Stimulated activated CD4-positive, alpha-beta T cell treated with anti-CD3 and anti-CD28 coated beads, Interleukin-4, amount 100 ng/mL, for 24 hours (primary cell): Measurements from ENCODE around the gene FRYL.
"Not testable (repeated sequence)": the region's sequence is repeated elsewhere in the genome, so short reads cannot be mapped to it uniquely, and the experiment has no call there.

ENCODE experiments used
- DNase-seq: peaks from one replicate; pipeline ENCODE4 v3.0.0-alpha.2; 2020

FRYL gene

DNA sequence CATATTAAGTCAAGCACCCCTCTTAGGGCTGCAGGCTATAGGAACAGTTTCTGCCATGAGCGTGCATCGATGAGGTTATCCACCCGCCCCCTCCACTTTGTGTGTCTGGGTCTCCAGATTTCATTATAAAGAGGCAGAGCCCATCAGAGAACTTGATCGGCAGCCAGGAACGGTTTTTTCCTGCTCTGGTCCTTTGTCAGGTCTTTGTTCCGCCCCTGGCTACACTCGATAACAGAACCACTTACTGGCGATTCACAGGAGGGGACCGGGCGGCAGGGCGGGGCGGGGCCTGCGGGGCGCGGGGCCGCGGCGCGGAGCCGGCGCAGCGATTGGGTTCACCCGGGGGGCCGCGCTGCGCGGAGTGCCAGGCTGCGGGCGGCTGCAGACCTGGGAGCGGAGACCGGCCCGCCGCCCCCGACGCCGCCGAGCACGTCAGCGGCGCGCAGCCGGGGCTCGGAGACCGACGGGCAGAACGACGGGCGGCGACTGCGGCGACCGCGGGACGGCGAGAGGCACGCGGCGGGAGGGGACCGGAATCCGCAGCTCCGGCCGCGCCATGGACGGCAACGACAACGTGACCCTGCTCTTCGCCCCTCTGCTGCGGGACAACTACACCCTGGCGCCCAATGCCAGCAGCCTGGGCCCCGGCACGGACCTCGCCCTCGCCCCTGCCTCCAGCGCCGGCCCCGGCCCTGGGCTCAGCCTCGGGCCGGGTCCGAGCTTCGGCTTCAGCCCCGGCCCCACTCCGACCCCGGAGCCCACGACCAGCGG is 296.9 kb downstream of the FRYL start, which contains the start of gene SLC10A4:
Gene SLC10A4, plus strand, starts transcription at position 338 of the 771 bp plus-strand sequence. Its CDS starts 219 bp downstream, at position 557.
- no peak for DNase-seq

DNA sequence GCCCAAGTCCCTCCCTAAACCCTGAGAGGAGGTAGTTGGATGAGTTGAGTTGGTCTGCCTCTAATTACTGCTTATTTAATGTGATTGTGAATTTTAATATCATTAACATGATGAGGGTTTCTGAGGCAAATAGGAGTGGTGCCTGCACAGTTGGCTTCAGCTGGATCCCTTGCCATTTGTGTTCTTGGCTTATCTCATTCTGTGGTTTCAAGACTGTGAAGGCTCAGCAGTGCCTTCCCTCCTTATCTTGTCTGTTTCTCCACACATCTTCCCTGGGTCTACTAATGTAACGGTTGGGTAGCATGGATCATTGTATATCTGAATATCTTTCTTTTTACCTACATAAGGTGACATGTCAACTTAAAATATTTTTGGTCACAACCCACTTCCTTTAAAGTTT is 298.5 kb downstream of the FRYL start:
- no peak for DNase-seq

GRCh38 chr4:48478273-48478672 is 301.8 kb downstream of the FRYL start:
- DNase-seq: no peak

- DNase-seq: no peak
These were observed 304.3 kb downstream of the FRYL start for GRCh38 chr4:48475770-48476169.

GRCh38 chr4:48472794-48473193 is 307.3 kb downstream of the FRYL start:
- no peak for DNase-seq

GRCh38 chr4:48470570-48470969 is 309.5 kb downstream of the FRYL start:
- no peak for DNase-seq

DNA sequence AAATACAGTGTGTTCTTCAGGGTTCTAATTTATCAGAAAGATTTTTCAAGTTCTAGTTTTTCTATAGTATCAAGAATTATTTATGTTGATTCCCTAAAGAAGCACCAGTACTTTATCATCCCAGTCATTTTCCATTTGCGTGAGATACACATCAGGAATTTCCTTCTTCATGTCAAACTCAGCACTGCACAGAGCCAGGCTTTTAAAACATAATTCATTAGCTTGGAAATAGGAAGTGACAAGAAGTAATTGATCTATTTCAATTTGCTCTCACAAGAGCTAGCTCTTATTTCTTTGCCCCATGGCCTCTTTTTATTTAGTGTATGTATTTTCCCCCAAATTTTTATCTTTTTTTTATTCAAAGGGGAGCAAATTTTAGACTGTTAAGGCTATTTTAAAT is 309.9 kb downstream of the FRYL start:
- DNase-seq: no peak

DNA sequence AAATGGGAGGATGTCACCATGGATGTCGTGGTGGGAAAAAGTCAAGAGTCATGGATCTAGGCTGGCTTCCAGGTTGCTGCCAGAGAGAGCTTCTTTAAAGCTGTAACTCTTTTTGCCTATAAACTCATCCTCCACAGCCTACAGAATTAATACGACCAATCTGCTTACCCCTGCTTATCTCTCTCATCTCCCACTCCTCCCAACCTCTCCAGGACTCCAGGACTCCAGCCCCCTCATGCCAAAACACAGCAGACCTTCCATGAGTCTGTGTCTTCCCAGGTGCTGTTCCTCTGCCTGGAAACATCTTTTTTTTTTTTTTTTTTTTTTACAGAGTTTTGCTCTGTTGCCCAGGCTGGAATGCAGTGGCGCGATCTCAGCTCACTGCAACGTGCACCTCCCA is 312.2 kb downstream of the FRYL start:
- no peak for DNase-seq

DNA sequence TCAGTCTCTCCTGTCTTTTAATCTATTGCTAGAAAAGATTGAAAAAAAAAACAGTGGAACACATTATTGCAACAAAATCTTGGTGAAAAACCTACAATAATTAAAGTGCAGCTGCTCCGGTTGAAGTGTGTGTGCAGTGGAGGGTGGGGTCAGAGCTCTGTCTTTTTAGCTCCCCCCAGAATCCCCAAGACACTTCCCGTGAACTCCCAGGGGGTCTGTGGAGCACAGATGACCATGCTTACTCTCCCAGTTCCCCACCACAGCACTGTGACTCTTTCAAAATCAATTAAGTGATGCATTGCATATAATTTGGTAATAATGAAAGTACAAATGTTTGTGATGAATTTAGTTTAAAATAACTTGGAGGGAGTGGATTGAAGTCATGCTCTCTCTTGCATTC is 312.6 kb downstream of the FRYL start:
- no peak for DNase-seq

GRCh38 chr4:48462363-48462762 is 317.7 kb downstream of the FRYL start:
- DNase-seq: no peak

DNA sequence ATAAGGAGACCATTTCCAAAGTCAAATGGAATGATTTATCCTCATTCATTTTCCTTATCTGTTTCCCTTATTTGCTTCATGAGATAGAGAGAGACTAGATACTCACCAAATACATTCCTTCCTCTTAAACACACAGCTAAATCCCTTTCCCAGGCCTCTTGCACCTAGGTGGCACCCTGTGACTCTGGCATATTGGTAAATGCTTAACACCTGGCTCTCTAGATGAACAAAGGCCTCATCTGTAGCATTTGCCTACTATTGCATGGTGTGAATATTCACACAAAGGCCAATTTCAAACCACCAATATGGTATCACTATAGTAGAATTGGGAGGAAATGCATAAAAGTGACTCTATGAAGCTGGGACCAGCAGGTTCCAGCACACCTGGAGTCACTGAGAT is 319.1 kb downstream of the FRYL start:
- DNase-seq: no peak

- no peak for DNase-seq
These were observed 325.5 kb downstream of the FRYL start for GRCh38 chr4:48454591-48454990.

DNA sequence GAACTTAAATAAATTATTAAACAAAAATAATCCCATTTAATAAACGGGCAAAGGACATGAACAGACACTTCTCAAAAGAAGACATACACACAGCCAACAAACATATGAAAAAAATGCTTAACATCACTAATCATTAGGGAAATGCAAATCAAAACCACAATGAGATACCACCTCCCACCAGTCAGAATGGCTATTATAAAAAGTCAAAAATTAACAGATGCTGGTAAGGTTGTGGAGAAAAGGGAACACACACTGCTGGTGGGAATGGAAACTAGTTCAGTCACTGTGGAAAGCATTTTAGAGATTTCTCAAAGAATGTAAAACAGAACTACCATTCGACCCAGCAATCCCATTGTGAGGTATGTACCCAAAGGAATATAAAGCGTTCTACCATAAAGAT is 328.4 kb downstream of the FRYL start:
- DNase-seq: not testable (repeated sequence)

DNA sequence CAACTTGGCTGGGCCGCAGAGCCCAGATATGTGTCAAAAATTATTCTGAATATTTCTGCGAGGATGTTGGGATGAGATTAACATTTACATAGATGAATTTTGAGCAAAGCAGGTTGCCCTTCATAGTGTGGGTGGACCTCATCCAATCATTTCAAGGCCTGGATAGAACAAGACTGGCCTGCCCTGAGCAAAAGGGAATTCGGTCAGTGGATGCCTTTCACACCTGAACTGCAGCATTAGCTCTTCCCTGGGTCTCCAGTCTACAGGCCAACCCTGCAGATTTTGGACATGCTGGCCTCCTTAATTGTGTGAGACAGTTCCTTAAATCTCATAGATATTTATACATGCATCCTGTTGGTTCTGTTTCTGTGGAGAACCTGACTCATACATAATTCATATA is 329.3 kb downstream of the FRYL start:
- no peak for DNase-seq

GRCh38 chr4:48449151-48449550 is 330.9 kb downstream of the FRYL start:
- no peak for DNase-seq
